PC-3 (cell line): ENCODE measurements around the gene IQSEC1.

ENCODE experiments used
- CTCF ChIP-seq: fragments of 300-600 bp; sonication (generic); conservative IDR thresholded peaks from 2 replicates; pipeline ENCODE4 v1.5.1; 2017; ENCODE audit warnings: antibody characterized with exemption, low read depth, mild to moderate bottlenecking, low read length
- EZH2 ChIP-seq: fragments of 300-600 bp; sonication (generic); IDR thresholded peaks from one replicate; pipeline ENCODE4 v1.6.1; 2017; ENCODE audit warnings: antibody characterized with exemption, mild to moderate bottlenecking, low read length; ENCODE audit not compliant: unreplicated experiment

GRCh38 chr3:13085081-13085845, 12.0 kb upstream of the IQSEC1 start:
- TF ChIP-seq CTCF (no peak), EZH2 (no peak)
